Measurements from ENCODE around the gene PCDH15. TPM values are rescaled to one million over a fixed set of nuclear protein-coding genes. Genes with fewer than 3 reads are reported as not detected.

The PCDH15 gene
- total and polyA plus RNA-seq, 9 of the 15 experiments (the other 6 are each of a cell fraction or from before 2014, with no cell fraction given): not detected

DNA sequence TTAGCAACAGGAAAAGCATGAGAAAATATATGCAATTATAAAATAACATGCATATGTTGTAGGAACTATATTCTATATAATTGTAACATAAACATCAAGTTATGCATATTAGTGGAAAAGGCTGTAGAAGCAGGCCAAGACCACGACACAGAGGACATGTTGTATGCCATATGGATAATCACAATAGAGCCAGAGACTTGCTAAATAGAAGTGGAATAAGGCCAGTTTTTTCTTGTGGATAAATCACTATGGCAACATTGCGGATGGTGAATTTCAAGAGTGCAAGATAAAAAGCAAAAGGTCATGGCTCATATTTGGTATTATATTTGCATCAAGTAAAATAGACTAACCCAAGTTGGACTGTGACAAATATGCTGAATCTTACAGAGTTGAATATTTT, 93.0 kb downstream of the PCDH15 start:
- Histone ChIP-seq H3K4me3 (no peak overlapping the region), H3K4me2 (ENCODE audit: insufficient read depth, low read length) (no peak overlapping the region), H3K27ac (ENCODE audit: extremely low read depth, low read depth, low read length) (no peak overlapping the region), H3K9ac (ENCODE audit: insufficient read depth in 1 of 2, low read depth in 2 of 2, low read length in 2 of 2) (no peak overlapping the region), H2AFZ (ENCODE audit: low read depth, low read length) (no peak overlapping the region), H3K36me3 (ENCODE audit: control insufficient read depth, insufficient read depth, low read length) (no peaks in the 10 kb centered on the region), H3K9me1 (ENCODE audit: control insufficient read depth, insufficient read depth, low read length) (no peaks in the 10 kb centered on the region), H3K9me3 (replicated peaks; ENCODE audit: control insufficient read depth, insufficient read depth, low read depth, low read length) (no peaks in the 10 kb centered on the region), H3K4me1 (replicated peaks in 1 of 2; ENCODE audit: control insufficient read depth in 2 of 2, insufficient read depth in 2 of 2, low read length in 2 of 2) (no peaks in the 10 kb centered on the region), H3K27me3 (ENCODE audit: control insufficient read depth in 2 of 2, insufficient read depth in 2 of 2, low read length in 2 of 2) (no peaks in the 10 kb centered on the region), H4K20me1 (replicated peaks; ENCODE audit: control insufficient read depth, insufficient read depth, low read length) (no peaks in the 10 kb centered on the region), H3K79me2 (ENCODE audit: control insufficient read depth, insufficient read depth, low read length) (no peaks in the 10 kb centered on the region)
- ATAC-seq (no peak), FAIRE-seq (no peak), DNase-seq (ENCODE audit: extremely low read depth in 1 of 4, low spot score in 3 of 4) (no peak)
- in situ Hi-C loops (cut with MboI): no loop called here
- intact Hi-C loops (cut with micrococcal nuclease): no loop called here
- WGBS (ENCODE audit: insufficient coverage, low coverage, missing lambda C conversion rate): 3% methylated on average over 2 of the region's 2 CpGs
- ChIA-PET CTCF (ENCODE audit: low intra/inter-chr PET ratio) (no interaction called here), POLR2A (no interaction called here)
- TF ChIP-seq HNRNPK (IDR thresholded peaks at IDR 0.05; ENCODE audit: low read depth, low read length, poor library complexity, severe bottlenecking): no peak
- TF ChIP-seq SMARCC2 (IDR thresholded peaks at IDR 0.05; ENCODE audit: low read depth): no peak
- TF ChIP-seq, protein P1, sequence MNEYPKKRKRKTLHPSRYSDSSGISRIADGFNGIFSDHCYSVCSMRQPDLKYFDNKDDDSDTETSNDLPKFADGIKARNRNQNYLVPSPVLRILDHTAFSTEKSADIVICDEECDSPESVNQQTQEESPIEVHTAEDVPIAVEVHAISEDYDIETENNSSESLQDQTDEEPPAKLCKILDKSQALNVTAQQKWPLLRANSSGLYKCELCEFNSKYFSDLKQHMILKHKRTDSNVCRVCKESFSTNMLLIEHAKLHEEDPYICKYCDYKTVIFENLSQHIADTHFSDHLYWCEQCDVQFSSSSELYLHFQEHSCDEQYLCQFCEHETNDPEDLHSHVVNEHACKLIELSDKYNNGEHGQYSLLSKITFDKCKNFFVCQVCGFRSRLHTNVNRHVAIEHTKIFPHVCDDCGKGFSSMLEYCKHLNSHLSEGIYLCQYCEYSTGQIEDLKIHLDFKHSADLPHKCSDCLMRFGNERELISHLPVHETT (CRISPR knock-in tag; conservative IDR thresholded peaks at IDR 0.05 in 1 of 2, IDR thresholded peaks at IDR 0.05 in 1 of 2): no peak
- TF ChIP-seq, protein P2, sequence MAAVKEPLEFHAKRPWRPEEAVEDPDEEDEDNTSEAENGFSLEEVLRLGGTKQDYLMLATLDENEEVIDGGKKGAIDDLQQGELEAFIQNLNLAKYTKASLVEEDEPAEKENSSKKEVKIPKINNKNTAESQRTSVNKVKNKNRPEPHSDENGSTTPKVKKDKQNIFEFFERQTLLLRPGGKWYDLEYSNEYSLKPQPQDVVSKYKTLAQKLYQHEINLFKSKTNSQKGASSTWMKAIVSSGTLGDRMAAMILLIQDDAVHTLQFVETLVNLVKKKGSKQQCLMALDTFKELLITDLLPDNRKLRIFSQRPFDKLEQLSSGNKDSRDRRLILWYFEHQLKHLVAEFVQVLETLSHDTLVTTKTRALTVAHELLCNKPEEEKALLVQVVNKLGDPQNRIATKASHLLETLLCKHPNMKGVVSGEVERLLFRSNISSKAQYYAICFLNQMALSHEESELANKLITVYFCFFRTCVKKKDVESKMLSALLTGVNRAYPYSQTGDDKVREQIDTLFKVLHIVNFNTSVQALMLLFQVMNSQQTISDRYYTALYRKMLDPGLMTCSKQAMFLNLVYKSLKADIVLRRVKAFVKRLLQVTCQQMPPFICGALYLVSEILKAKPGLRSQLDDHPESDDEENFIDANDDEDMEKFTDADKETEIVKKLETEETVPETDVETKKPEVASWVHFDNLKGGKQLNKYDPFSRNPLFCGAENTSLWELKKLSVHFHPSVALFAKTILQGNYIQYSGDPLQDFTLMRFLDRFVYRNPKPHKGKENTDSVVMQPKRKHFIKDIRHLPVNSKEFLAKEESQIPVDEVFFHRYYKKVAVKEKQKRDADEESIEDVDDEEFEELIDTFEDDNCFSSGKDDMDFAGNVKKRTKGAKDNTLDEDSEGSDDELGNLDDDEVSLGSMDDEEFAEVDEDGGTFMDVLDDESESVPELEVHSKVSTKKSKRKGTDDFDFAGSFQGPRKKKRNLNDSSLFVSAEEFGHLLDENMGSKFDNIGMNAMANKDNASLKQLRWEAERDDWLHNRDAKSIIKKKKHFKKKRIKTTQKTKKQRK (IDR thresholded peaks at IDR 0.05; ENCODE audit: borderline replicate concordance, low read depth, low read length): no peak
- TF ChIP-seq, protein P3, sequence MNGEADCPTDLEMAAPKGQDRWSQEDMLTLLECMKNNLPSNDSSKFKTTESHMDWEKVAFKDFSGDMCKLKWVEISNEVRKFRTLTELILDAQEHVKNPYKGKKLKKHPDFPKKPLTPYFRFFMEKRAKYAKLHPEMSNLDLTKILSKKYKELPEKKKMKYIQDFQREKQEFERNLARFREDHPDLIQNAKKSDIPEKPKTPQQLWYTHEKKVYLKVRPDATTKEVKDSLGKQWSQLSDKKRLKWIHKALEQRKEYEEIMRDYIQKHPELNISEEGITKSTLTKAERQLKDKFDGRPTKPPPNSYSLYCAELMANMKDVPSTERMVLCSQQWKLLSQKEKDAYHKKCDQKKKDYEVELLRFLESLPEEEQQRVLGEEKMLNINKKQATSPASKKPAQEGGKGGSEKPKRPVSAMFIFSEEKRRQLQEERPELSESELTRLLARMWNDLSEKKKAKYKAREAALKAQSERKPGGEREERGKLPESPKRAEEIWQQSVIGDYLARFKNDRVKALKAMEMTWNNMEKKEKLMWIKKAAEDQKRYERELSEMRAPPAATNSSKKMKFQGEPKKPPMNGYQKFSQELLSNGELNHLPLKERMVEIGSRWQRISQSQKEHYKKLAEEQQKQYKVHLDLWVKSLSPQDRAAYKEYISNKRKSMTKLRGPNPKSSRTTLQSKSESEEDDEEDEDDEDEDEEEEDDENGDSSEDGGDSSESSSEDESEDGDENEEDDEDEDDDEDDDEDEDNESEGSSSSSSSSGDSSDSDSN (IDR thresholded peaks at IDR 0.05; ENCODE audit: borderline replicate concordance in 1 of 2, low read depth in 2 of 2, low read length in 2 of 2): no peak
- TF ChIP-seq CTBP1 (IDR thresholded peaks at IDR 0.05; ENCODE audit: borderline replicate concordance): no peak
- no peak for TF ChIP-seq ZNF24 (IDR thresholded peaks at IDR 0.05)
- no peak for TF ChIP-seq GTF2F1 (IDR thresholded peaks at IDR 0.05; ENCODE audit: low read depth, low read length)
- TF ChIP-seq SMAD1 (IDR thresholded peaks at IDR 0.05; ENCODE audit: low read depth, low read length, partially characterized antibody): no peak
- TF ChIP-seq ARID2 (IDR thresholded peaks at IDR 0.05): no peak
- no peak for TF ChIP-seq PTTG1 (tag; IDR thresholded peaks at IDR 0.05; ENCODE audit: low read depth)
- TF ChIP-seq KLF6 (CRISPR knock-in tag; IDR thresholded peaks at IDR 0.05; ENCODE audit: borderline replicate concordance): no peak
- TF ChIP-seq PYGO2 (tag; IDR thresholded peaks at IDR 0.05): no peak
- no peak for TF ChIP-seq HIVEP1 (CRISPR knock-in tag; IDR thresholded peaks at IDR 0.05)
- no peak for TF ChIP-seq PHB (CRISPR knock-in tag; IDR thresholded peaks at IDR 0.05)
- no peak for TF ChIP-seq KAT7 (CRISPR knock-in tag; IDR thresholded peaks at IDR 0.05; ENCODE audit: borderline replicate concordance)
- no peak for TF ChIP-seq L3MBTL2 (IDR thresholded peaks at IDR 0.05)
- TF ChIP-seq XRCC5 (IDR thresholded peaks at IDR 0.05; ENCODE audit: low read depth, low read length): no peak
- no TSS peak for BruUV-seq (replicated peaks)

Measured in K562 (cell line).